Middle frontal gyrus (tissue), 1 donor: ENCODE measurements around the gene GSN.

Experiments used
- DNase-seq: peaks from one replicate; pipeline ENCODE4 v3.0.0-alpha.2; 2015; ENCODE audit warnings: low spot score; ENCODE audit errors: extremely low spot score

Gene GSN

DNA sequence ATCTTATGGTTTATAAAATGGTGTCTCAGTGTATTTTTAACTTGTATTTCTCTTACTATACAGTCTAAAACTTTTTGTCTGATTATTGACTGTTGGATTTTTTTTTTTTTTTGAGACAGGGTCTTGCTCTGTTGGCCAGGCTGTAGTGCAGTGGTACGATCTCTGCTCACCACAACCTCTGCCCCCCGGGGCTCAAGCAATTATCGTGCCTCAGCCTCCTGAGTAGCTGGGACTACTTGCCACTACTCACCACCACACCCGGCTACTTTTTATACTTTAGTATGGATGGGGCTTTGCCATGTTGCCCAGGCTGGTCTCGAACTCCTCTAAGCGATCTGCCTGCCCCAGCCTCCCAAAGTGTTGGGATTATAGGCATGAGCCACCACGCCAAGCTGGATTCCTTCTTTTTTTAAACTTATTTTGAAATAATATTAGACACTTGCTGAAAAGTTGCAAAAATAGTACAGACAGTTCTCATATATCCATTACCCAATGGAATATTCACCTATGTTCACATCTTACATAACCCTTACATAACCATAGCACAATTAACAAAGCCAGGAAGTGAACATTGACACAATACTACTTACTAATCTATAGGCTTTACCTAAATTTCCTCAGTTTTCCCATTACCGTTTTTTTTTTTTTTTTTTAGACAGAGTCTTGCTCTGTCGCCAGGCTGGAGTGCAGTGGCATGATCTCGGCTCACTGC, 54.9 kb downstream of the GSN start:
- DNase-seq, result no peak

- no peak for DNase-seq
Observed at GRCh38 chr9:121323449-121324151, 55.6 kb downstream of the GSN start.

DNA sequence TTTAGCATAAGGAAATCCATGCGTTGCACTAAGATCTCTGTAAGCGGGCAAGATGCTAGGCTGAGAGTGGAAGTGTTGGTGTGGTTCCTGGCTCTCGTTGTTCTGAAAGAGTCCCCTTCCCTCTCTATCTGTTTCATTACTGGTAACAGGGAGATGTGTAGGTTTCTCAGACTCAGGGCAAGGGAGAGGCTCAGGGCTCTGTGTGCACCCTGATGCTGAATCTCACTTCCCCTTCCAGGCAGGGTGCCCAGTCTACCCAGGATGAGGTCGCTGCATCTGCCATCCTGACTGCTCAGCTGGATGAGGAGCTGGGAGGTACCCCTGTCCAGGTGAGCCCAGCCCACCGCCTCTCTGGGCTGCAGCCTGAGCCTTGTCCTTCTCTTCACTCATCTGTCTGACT, 56.4 kb downstream of the GSN start:
- DNase-seq, result no peak

DNA sequence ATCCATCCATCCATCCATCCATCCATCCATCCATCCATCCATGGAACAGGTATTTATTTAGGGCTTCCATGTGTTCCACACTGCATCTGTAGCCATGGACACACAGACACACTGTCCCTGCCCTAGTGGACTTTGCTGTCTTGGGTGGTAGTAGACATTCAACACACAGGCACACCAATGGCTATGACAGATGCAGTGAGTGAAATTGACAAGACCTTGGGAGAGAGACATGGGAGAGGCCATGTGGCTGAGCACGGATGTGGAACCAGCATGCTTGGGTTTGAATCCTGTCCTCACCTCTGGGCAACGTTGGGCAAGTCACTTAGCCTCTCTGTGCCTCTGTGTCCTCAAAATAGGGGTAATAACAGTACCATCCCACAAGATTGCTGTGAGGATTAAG, 56.8 kb downstream of the GSN start:
- no peak for DNase-seq

DNA sequence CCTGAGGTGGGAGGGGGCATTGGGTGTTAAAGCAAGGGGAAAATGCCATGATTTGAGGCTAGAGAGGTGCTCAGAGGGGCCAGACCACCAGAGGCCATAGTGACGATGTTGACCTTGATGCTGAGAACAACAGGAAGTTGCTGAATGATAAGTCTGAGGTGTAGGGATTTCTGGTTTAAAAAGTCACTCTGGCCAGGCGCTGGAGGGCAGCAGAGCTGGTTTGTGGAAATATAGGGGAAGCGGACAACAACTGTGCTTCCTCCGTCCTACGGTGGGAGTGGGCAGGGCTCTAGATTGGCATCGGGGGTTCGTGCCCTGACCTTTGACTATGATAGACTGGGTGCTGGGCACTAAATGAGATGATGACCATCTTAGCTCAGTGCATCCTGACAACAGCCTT, 57.4 kb downstream of the GSN start:
- DNase-seq, result no peak

DNA sequence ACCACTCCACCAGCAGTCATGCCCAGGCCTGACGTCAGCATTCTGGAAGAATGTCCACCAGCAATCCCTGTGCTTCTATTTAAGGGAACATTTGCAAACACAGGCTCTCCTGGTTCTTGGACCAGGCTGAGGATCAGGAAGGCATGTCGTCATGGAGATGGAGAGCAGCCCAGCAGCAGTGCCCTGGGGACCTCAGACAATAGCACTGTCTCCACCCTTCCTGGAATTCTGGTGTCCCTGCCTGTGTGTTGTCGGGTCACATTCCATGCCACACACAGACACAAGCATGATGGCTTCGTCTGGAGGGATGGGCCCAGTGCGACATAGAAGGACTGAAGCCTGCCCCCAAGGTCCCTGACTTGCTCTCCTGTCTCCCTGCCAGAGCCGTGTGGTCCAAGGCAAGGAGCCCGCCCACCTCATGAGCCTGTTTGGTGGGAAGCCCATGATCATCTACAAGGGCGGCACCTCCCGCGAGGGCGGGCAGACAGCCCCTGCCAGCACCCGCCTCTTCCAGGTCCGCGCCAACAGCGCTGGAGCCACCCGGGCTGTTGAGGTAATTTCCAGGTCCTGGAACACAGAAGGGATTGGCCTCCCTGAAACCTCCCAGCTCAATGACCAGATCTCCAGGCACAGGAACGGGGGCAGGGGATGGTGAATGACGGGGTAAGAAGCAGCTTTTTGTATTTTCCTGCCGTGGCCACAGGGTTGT, 58.3 kb downstream of the GSN start:
- no peak for DNase-seq

DNA sequence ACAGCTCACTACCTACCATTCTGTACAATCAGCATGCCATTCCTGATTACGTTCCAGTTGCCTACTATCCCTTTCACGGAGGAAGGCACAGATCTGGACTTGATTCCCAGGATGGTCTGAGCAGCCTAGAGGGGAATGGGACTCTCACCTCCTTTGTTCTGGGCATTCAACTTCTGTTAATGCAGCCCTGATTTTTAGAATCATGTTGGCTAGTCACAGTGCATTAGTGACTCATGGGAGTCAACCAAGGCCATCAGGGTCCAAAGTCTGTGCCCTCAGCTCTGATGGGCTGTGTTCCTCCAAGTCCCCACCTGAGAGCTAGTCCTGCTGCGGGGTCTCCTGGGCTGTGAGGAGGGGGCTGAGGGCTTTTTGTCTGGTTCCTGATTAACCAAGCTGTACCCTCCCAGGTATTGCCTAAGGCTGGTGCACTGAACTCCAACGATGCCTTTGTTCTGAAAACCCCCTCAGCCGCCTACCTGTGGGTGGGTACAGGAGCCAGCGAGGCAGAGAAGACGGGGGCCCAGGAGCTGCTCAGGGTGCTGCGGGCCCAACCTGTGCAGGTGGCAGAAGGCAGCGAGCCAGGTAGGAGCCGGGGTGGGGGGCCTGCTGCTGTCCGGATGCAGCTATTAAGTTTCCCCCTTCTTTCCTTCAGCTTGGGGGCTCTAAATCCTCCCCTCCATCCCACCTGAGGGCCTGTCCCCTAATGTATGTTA, 59.1 kb downstream of the GSN start:
- no peak for DNase-seq

GRCh38 chr9:121328476-121328875, 60.5 kb downstream of the GSN start:
- DNase-seq, result no peak

- no peak for DNase-seq
Observed at GRCh38 chr9:121328876-121329681, 61.1 kb downstream of the GSN start.

- no peak for DNase-seq
Observed at GRCh38 chr9:121331549-121331948, 63.6 kb downstream of the GSN start.

DNA sequence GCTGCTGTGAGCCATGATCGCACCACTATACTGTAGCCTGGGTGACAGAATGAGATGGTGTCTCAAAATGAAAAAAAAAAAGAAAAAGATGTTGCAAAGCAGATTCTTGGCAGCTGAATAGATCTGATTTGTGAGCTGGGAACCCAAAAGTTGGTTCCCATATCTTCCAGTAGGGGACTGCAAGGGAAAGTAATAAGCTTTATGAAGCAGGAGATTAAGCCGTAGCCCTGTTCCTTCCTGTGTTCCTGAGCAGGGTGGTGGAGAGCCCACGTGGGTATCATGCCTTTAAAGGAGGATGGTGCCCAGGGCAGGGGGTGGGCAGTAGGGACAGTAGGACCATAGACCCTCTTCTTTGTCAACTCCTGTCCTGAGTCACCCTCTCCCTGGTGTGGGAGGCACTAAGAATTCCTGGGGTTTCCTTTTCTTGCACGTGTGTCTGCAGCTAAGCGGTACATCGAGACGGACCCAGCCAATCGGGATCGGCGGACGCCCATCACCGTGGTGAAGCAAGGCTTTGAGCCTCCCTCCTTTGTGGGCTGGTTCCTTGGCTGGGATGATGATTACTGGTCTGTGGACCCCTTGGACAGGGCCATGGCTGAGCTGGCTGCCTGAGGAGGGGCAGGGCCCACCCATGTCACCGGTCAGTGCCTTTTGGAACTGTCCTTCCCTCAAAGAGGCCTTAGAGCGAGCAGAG, 64.2 kb downstream of the GSN start:
- no peak for DNase-seq

GRCh38 chr9:121333950-121334773, 66.2 kb downstream of the GSN start:
- no peak for DNase-seq

DNA sequence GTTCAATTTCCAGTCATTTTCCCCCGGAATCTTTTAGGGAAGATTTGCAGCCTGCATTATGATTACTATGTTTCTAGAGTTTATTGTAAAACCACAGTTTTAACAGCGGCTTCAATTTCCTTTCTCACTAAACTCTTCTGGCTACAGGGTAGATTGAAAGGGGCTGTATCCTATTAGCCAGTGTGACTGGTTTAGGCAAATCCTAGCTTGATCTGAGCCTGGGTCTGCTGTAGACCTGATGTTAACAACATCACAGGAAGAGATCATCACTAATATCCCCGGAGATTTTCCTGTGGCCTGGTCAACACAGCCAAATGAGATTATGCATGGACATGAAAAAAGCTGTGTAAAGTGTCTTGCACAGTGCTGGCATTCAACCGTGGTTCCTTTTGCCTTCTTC, 68.7 kb downstream of the GSN start:
- no peak for DNase-seq

DNA sequence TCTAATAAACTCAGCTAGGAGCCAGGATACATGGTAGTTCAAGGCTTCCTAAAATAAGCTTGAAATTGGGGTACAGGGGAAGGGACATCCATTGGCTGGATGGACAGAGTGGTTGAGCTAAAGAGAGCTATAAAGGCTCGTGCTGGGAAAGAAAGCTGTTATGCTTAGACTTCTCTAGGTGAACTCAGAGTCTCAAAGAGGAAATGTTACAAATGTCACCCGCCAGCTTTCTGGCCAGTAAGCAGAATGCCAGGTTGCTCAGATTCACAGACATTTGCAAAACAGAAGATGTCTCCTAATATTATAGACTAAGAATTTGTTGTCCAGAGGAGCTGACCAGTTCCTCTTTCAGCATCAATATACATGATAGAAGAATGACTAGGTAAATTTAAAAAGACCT, 71.5 kb downstream of the GSN start:
- no peak for DNase-seq

GRCh38 chr9:121340676-121341392, 72.9 kb downstream of the GSN start:
- DNase-seq, result no peak

DNA sequence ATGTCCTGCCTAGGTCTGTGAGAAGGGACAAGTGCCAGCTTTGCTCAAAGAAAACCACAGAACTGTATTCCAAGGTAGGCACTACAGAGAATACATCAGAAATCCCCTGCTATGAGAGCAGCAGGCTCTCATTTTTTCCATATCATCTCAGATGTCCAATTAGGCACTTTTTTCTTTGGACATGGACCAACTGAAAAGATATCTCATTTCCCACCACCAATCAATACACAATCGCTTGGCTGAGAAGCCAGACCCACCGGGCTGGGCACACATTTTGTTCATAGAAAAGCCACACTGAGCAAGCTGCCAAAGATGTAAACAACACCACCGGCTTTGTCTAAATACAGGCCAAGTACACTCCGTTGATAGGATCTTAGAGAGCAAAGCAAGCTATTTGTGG, 76.2 kb downstream of the GSN start:
- DNase-seq, result no peak

GRCh38 chr9:121345070-121345469, 77.1 kb downstream of the GSN start:
- DNase-seq, result no peak

DNA sequence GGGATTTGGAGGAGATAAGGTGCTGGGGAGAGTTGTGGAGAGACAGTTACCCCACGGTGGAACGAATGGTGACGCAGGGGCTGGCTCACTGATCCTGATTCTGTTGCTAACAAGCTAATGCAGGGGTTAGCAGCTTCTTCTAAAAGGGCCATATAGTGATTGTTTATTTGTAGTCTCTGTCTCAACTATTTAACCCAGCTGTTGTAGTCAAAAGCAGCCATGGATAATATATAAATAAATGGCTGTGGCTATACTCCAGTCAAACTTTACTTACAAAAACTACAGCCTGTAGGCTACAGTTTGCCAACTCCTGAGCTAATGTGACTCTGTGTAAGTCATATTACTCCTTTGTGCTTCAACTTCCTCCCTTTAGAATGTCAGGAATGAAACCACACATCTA, 80.3 kb downstream of the GSN start:
- DNase-seq, result no peak

- DNase-seq, result no peak
Observed at GRCh38 chr9:121349009-121349408, 81.0 kb downstream of the GSN start.
